IPS-NIHi7 (cell line): Measurements from ENCODE around the gene FKBP7.
"Not testable (repeated sequence)": the region's sequence is repeated elsewhere in the genome, so short reads cannot be mapped to it uniquely, and the experiment has no call there.

Experiments used
- DNase-seq: peaks from one replicate; pipeline ENCODE4 v3.0.0; 2012; ENCODE audit warnings: mixed read lengths; ENCODE audit errors: extremely low spot score

Gene FKBP7

DNA sequence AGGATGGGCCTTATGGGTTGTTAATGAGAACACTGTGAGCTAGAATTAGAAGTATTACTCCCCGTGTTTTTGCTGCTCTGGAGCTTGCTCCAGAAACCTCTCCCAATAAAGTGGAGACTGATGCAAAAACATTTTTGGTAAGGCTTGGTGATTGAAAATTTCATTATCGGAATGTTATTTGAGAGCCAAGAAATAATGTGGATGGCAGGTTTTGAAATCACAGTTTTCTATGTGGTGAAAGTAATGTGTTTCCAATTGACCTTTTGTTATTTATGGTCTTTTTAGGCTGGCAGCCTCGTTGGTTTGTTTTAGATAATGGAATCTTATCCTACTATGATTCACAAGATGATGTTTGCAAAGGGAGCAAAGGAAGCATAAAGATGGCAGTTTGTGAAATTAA is 7.0 kb upstream of the FKBP7 start:
- DNase-seq, result no peak

DNA sequence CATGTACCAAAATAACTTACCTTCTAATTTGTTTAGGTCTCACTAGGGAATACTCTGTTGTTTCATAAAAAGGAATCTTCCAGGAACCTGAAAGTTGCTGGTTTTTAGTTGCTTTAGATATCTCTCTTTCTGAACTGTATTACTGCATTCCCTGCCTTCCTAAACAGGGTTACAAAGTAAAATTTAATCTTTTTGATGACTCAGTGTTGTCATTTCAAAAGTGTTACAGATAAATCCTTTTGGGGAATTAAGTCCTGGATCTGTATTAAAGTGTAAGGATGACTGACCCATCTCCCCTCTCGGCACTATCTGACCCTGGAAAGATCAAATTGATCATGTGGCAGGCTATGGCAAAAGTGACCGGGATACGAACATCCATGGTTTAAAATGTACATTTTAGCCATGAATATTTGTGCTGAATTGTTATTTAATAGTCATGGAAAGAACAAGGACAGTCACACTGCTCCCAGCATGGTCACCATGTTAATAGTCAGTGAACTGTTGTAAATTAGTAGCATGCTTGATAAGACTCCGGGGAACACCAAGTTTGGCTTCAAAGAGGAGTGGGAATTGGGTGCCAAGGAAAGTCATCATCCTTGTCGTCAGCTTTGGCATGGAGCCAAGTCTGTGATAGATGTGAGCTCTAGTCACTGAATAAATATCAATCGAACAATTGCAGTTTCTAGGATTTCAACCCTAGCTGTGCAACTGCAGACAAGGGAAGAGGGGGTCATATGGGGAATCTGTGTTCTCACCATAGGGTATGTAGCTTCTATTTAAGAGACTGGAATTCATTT is 6.0 kb upstream of the FKBP7 start:
- DNase-seq, result no peak

DNA sequence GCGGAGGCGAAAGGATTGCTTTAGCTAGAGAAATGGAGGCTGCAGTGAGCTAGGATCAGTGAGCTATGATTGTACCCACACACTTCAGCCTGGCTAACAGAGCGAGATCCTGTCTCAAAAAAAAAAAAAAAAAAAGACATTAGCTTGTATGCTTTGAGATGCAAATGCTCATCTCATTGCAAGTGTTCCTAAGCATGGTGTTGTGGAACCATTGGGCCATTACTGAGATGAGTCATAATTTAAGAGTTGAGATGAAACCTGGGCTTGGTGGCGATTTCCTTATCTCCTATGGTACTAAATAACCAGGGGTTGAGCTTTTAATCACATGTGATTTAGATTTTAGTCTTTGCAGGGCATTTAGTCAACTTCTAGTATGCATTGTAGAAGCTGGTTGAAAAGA is 4.0 kb upstream of the FKBP7 start:
- DNase-seq, result no peak

DNA sequence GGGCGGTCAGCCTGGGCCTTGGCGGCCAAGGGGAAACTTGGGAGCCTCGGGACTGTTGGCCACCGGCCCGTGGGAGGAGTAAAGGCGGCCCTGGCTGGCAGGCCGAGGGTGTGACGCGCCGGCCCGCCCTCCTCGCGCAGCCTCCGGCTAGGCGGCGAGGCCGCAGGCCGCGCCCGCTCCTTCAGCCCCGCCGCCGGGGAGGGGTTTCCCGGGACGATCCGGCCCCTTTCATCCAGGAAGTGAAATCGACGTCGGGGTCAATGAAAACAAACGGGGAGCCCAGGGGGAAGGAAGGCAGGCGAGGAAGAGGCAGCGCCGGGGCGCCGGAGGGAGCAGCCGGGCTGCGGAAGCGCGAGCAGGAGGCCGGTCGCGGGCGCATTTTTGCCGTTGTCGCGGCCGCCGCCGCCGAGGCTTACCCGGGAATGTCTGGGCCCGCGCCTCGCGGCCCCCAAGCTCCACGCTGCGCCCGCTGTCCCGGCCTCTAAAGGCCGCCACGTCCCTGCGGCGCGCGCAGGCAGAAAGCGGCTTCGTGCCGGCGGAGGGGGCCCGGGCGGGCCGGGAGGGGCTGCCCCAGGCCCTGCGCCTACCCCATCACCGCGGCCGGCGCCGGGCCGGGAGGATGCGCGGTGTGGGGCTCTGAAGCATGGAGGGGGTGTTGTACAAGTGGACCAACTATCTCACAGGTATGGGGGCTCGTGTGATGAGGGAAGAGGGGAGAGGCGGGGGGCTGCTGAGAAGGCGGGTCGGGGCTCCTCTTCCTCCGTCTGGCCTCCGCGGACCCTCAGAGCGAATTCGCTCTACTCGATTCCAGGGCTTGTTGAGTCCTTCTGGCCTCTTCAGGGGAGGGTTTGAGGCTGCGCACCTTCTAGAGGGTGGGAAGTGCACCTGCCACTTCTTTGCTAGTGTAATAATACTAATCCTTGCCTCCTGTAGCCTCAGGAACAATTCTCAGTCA is 2.1 kb upstream of the FKBP7 start, which contains the start of gene PLEKHA3:
Gene PLEKHA3 (plus strand): TSS at position 231 of the 955 bp plus-strand sequence. CDS start 413 bp downstream, at position 644.
- peak; percentile 93 for DNase-seq

DNA sequence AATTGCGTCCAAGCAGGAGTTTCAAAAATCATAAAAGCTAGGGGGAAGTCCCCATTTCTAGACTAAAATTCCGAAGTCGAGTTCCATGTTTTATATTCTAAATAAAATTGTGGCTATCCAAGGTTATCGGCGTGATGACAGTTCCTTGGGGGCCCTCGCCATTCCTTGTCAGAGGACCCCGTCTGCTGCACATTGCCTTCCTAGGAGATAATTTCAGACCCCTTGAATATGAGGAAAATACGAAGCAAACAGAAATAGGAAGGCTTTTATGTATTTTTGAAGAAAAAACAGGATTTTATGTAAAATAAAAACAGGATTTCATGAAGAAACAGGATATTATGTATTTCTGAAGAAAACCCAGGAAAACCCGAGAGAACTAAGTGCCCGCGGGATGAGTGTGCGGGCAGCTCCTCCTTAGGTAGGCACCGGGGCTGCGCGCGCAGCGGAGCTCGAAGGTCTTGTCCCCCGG is 1.4 kb upstream of the FKBP7 start:
- no peak for DNase-seq

DNA sequence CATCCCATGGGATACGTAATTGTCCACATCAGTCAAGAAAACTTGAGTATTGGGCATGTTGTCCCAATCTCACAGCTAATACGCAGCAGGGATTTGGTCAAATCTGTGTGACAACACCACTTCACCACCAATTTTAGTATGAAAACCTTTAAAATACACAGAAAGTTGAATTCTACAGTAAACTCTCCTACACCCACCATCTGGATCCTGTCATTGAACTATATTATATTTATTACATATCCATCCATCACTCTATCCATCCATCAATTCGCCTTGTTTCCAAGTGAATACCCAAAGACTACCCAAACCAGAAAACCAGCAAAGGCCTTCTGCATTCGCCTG is 846 bp upstream of the FKBP7 start:
- DNase-seq, result no peak

DNA sequence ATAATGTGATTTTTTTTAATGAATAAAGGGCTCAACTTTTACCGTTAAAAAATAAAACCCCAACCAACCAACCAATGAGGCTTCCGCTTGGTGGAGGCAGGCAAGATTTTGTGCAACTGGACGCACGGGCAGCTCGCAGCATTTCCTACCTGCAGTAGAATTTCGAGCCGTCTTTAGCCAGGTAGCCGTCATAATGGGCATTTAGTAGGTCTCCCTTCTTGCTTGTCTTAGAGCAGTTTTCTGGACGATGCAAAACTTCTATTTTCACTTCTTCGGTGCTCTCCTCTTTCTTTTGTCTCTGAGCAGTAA is 316 bp downstream of the FKBP7 start:
- DNase-seq, result no peak

DNA sequence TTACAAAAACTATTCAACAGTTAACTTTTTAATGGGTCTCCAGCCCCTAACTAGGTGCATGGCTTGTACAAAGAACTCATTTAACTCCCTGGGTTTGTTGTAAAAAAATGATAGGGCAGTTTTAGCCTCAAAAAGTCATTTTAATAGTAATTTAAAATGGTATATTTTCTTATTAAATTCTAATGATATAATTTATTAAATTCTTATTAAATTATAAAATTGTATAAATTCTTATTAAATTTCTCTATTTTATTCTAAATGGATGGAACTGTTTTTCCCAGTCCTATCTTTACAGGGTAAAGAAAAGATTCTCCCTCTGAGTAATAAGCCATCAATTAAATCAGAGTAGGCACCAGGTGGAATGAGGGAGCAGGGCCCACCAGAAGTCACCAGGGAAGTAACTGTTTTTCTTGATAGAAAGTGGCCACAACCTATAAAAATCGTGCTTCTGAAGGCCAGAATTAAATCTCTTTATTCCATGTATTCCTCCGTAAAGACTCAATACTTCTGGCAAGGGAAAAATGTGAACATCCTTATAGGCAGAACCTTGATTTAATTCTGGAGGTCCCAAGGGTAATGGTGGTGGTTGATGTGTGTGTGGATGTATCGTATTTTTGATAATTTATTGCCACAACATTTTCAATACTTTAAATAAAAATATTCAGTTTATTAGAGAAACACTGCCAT is 814 bp downstream of the FKBP7 start:
- no peak for DNase-seq

DNA sequence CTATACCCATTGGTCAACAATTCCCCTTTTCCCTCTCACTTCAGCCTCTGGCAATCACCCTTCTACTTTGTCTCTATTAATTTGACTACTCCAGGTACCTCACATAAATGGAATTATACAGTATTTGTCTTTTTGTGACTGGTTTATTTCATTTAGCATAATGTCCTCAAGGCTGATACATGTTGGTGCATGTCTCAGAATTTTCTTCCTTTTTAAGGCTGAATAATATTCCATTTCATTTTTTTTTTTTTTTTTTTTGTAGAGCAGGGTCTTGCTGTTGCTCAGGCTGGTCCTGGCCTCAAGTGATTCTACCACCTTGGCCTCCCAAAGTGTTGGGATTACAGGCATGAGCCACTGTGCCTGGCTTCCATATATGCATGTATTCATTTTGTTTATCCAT is 1.9 kb downstream of the FKBP7 start:
- DNase-seq, result no peak

DNA sequence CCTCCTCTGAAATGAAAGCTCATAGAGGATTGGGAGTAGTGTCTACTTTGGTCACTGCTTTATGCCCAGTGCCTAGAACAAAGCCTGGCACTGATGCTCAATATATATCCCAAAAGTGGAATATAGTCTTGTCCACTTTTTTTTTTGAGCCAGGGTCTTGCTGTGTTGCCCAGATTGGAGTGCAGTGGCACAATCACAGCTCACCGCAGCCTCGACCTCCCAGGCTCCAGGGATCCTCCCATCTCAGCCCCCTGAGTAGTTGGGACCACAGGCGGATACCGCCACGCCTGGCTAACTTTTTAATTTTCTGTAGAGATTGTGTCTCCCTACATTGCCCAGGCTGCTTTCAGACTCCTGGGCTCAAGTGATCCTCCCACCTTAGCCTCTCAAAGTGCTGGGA is 3.8 kb downstream of the FKBP7 start:
- DNase-seq, result no peak

DNA sequence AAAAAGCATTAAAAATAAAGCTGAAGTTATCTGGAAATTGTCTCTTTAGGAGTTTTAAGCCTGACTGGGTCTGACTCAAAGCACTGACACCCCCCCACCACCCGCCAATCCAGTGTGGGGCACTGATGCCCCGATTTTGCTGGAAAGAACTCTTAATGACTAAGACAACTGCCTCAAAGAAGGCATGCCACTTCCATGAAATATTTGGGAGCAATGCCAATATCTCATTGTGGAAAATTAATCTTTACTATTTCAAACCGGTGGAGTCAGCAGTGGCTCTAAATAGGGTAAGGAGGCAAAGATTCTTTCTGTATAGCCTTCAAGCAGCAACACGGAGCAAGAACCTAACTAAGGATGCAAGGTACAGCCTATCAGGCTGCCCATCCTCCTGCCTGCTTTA is 4.5 kb downstream of the FKBP7 start:
- DNase-seq, result no peak

DNA sequence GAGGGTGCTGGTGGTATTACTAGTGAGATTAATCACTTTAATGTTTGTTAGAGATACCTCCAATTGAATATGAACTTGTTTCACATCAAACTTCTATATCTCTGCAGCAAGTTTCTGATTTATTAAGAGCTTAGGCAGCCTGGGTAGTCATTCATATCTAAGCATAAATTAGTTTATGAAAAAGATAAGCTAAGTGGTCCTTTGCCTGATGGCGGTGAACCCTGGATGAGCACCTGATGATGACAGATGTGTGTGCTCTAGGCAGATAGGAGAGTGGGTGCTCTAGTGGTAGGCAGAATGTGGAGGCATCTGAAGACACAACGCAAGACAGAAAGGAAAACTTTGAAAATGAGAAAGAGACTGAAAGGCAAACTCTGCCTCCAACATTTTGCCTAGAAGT is 5.0 kb downstream of the FKBP7 start:
- DNase-seq, result no peak

DNA sequence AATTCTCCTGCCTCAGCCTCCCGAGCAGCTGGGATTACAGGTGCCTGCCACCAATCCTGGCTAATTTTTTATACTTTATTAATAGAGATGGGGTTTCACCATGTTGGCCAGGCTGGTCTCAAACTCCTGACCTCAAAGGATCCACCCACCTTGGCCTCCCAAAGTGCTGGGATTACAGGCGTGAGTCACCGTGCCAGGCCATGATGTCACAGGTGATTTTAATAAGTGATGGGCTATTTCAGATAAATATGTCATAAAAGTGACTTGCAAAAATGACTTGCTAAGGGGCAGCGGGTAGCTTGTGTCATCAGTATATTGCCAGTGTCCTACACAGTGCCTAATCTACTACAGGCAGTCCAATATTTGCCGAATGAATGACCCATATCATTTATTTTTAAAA is 7.1 kb downstream of the FKBP7 start:
- not testable (repeated sequence) for DNase-seq

DNA sequence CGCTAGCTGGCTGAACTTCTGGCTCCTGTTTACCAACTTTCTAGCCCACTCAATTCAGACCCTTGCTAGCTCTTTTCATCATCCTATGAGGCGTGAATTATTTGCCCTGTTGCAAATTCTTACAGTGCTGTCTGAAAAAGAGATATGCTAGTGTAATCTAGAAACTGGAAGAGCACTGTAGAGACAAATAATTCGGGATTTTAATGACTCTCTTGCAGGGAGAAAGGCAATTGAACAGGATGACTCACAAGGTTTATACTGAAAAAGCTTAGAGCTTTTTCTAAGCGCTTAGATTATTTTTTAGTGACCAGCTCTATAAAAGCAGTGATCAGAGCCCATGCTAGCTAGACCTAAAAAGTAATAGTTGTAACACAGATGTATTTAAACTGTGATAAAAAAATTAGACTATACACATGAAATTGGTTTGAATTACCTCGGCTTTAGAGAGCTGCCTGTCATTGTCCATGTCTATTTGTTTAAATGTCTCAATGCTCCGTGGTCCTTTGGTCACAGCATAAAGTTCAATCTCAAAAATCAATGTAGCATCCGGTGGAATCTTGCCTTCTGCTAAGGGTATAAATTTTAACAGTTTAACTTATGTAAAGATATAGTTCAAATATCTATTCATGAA is 9.1 kb downstream of the FKBP7 start:
- no peak for DNase-seq

DNA sequence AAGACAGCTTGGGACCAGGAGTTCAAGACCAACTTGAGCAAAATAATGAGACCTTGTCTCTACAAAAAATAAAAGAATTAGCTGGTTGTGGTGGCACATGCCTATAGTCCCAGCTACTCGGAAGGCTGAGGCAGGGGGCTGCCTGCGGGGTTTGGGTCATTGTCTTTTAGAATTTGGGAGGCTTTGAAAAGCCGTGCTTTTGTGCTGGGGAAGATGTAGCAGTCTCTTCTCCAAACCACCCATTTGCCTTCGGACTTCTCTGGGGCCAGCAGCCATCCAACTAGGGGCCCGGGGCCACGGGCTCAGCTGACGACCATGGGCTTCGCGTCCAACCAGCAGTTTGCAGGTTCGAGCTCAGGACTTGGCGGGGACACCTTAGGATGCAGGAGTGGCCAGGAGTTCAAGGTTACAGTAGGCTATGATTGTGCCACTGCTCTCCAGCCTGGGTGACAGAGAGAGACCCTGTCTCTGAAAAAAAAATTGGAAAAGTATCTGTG is 21.0 kb downstream of the FKBP7 start:
- no peak for DNase-seq

DNA sequence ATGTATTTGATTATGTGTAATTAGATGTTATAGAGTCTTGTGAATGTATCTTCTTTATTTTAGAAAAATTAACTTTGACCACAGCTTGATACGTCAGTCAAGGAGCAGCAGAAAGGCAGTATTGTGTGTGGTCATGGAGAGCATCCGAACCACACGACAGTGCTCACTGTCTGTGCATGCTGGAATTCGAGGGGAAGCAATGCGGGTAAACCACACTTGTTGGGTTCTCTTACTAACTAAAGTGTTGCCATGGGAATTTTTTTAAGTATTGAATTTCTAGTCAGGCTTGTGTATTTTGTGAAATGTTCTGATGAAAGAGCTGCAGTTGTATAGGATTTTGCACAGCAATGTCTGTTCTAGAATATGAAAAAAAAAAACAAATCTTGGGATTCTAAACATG is 22.5 kb downstream of the FKBP7 start:
- no peak for DNase-seq

DNA sequence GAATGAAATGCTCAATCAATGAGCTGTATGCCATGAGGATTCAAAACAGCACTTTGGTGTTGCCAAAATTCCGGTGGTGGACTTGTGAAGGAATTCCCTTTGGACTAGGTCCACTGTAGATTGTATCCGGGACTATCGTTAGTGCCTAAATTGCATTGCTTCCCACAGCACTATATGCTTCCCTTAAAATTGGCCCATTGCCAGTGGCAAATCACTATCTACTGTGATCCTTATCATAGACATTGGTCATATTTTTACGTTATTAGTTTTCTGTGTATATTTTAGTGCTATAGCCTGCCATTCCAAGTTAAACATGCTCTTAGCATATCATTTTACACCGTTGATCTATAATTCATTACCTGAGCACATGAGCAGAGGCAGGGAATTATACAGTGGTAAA is 25.5 kb downstream of the FKBP7 start:
- DNase-seq, result no peak

DNA sequence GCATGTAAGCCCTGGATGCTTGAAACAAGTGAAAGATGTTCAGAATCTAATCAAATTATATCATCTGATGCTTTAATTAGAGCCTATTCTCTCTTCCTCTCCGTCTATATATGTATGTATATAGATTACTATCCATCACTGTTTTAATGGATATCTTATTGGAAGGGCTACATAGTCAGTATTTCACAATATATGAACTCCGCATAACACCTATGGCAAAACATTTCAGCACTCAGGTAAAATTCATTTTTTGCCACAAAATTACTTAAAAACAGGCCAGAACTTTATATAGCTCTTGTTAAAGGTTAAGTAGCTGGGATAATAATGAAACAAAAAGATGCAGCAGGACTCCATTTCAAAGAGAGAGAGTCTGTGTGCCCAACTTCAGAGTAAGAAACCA is 26.1 kb downstream of the FKBP7 start:
- DNase-seq, result no peak

DNA sequence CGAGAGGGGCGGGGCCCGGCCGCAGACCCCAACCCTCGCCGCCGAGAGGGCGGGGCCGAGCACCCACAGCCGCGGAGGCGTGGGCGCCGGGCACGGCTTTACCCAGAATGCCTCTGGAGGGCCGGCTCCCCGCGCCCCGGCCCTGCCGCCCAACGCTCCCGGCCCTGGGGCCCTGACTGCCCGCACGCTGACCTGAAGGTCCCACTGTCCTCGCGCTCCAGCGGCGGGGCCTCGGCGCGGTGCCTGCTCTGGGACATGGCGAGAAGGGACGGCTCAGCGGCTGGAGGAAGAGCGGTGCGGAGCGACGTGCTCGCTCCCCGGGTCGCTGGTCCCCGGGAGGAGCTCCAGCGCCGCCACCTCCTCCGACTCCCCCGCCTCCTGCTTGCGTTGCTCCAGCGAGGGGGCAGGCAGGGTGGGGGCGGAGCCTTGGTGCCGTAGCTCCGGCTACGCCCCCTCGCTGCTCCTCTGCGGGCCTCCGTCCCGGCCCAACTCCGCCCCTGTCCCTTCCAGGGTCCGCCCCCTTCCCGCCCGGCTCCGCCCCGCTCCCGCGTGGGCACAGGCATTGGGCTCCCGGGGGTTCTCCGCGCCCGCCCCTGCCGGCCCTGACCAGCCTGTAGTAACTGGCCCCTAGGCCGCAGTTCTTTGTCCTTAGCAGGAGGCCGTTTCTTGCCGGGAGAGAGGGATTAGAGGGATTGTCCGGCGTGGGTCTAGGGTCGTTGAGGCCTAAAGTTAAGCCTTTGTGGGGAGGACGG is 27.4 kb downstream of the FKBP7 start, which contains the start of the genes PJVK and PRKRA:
Gene PJVK (plus strand): TSS at position 605 of the 752 bp plus-strand sequence. CDS start 2,032 bp downstream, outside the sequence.
Gene PRKRA (minus strand): TSS at position 402 of the 752 bp plus-strand sequence. CDS start 145 bp downstream, at position 257.
- DNase-seq, result peak; percentile 97

DNA sequence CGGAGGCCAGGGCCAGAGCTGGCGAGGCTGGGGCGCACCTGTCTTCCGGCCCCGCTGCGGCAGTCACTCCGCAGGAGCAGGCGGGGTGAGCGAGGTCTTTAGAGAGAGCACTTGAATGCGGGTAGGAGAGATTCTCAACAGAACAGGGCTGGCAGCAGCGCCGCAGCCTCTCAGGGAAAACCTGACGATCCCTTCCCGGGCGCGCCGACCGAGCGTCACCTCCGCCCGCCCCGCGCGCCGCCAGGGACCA is 28.0 kb downstream of the FKBP7 start:
- DNase-seq, result no peak
